ENCODE data around the gene LRRC32.
A peak's percentile ranks its signal among the peaks of the same experiment; 100 is the strongest.

LRRC32 gene

DNA sequence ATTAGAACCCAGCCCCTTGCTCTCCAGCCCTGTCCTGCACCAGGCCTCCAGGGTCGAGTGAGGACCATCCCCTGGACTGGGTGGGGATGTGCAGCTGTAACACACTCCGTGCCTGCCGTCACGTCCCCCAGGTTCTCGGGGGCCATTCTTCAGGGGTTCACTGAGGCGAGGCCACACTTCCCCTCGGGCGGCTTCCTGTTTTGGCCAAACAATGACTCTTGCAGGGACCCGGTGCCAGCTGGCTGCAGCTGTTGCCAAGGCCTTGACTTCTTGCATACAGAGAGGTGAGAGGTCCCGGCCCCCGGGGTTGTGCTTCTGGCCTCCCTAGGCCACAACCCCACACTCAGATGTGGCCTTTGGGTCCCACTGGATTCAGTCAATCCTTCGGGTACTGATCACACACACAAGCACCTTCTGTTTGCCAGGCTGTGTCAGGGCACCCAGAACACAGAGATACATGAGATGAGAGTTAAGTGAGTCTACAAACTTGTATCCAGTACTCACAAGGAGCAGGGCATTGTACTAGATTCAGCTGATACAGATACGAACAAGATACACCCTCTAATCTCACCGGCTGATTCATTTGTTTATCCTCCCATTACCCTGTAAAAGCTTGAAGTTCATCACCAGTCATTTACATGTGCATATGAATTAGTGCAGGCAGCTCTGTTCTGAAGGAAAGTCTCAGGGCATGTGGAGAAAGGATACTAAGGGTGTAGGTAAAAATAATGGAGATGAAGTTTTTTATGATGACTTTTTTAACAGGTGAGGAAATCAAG lies 32.9 kb downstream of the LRRC32 start:
- H3K4me3 ChIP-seq = no peak overlapping the region
- H3K27ac ChIP-seq = peak overlapping the region in 4 of 21 experiments; percentile 8 to 72 (median 16)

DNA sequence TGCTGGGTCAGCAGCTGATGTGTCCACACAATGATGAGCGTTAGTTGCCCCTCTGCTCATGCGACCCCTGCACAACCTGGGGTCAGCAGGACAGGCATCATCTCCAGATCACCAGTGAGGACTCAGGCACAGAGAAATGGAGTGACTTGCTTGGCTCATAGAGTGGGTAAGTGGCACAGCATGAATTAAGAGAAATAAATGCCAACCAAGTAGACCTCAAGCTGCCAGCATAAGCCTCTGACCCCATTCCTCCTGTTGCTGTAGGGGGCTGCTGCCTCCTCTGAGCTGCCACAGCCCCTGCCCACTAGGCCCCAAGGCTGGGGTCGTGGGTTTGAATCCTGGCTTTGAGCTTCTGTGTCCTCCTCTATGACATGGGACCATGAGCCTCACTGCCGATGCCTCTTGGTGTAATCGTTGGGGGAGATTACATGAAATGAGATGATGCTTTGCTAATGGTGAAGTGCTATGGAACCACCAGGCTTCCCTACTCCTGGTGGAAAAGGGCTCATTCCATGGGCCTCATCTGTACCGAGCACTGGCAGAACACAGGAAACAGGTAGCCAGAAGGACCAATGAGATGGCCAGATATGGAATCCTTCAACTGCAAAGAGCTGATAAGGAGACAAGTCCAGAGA lies 33.6 kb downstream of the LRRC32 start:
- Histone ChIP-seq H3K4me3 (no peak overlapping the region), H3K27ac (peak overlapping the region in 3 of 21 experiments; percentile 15 to 72 (median 16))

DNA sequence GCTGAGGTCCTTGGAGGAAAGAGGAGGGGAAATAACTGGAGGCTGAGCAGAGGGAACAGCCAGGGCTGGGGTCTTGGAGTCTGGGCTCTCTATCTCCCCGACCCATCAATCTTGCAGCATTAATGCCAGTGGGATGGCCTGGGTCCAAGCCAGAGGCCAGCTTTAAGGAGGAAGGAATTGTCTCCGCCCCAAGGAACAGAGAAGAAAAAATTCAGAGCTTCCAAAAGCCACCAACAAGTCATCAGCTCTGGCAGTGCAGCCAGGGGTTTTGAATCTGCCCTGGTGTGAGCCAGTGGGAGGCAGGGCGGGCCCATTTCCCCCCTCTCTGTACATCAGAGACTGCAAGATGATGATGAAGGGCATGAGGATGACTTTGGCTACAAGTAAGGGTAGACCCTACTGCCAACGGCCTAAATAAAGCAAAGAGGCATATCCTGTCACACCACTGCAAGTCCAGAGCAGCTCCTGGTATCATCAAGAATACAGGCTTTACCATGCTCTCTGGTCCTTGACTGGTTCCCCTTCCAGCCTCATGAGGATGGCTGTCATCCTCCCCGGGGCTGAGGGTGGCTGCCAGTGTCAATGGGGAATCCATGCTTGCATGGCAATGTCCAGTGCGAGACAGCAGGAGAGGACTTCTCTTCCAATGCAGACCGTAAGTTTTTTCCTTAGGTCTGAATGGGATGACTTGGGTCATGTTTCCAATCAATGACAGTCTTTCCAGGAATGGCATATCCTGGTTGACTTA lies 34.4 kb downstream of the LRRC32 start:
- H3K27ac ChIP-seq = no peak overlapping the region

DNA sequence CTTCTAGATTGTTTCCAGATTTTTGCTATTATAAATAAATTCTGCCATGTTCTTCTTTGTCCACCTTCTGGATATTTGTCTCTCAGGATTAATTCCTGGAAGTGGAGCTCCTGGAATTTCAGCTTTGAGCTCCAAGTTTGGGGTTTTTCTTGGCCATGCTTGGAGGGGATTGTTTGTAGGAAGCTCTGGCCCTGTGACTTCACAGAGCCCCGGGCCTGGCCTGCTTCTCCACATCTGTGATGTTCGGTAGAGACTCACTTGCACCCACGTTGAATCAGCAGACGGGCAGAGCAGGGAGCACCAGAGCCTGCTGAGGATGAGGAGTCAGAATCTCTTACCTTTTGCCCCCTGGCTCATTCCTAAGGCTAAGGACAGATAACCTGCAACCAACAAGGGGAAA lies 35.7 kb downstream of the LRRC32 start:
- H3K4me3 ChIP-seq = no peak overlapping the region
- H3K27ac ChIP-seq = no peak overlapping the region

More for the DNA sequence above, 34.4 kb downstream of the LRRC32 start:
- H3K4me3 ChIP-seq = no peak overlapping the region

DNA sequence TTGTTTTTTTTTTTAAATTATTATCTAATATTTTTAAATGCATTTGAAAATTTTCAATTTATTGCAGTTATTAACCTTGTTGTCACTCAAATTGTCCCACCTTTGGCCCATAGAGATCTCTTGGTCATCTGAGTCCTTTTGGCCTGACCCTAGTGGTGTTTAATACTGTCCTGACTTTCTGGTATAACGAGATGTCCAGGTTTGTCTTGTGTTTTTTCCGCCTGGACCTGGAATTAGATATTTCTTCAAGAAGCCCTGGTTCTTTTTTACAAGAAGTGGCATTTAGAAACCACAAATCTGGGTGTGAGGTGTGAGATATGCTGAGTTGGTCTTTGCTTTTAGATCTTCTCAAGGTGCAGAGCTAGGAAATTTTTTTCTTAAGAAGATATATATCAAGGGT lies 38.1 kb downstream of the LRRC32 start:
- no peak overlapping the region for H3K4me3 ChIP-seq
- H3K27ac ChIP-seq = no peak overlapping the region

DNA sequence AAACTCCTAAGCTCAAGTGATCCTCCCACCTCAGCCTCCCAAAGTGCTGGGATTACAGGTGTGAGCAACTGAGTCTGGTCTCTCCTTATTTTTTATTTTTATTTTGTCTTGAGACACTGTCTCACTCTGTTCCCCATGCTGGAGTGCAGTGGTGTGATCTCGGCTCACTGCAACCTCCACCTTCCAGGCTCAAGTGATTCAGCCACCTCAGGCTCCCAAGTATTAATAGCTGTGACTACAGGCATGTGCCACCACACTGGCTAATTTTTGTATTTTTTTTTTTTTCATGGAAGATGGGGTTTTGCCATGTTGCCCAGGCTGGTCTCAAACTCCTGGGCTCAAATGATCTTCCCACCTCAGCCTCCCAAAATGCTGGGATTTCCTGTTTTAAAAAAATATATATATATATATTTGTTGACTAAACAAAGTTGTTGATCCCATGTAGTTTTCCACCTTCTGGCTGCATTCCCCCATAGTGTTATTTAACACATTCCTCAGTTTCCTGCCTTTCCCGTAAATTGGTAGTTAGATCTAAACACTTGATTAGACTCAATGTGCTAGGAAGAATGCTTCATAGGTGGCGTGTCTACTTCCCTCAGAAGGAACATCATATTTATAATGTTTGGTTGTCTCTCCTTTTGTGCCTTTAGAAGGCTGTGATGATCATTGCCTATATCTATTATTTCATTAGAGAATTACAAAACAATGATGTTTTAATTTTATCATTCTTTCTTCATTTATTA lies 38.8 kb downstream of the LRRC32 start:
- H3K27ac ChIP-seq = peak overlapping the region in 7 of 21 experiments; percentile 14 to 92 (median 30)
- H3K4me3 ChIP-seq = no peak overlapping the region

DNA sequence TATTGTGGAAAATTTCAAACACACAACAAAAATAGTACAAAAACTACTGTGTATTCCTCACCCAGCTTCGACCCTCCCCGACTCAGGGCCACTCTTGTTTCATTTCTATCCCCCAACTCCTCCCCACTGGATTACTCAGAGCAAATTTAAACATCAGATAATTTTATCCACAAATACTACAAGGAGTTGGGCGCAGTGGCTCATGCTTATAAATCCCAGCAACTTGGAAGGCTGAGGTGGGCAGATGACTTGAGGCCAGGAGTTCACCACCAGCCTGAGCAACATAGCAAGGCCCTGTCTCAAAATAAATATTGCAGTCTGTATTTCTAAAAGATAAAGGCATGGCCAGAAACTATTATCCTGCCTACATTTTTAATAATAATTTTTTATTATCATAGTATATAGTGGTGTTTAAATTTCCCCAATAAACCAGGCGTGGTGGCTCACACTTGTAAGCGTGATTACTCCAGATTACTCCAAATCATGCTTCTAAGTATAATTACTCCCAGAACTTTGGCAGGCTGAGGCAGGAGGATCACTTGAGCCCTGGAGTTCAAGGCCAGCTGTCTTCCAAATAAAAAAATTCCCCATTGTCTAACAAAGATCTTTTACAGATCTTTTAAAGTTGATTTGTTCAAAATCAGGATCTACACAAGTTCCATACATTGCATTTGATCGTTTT lies 39.8 kb downstream of the LRRC32 start:
- peak overlapping the region in 13 of 21 experiments; percentile 41 to 95 (median 72) for H3K27ac ChIP-seq

DNA sequence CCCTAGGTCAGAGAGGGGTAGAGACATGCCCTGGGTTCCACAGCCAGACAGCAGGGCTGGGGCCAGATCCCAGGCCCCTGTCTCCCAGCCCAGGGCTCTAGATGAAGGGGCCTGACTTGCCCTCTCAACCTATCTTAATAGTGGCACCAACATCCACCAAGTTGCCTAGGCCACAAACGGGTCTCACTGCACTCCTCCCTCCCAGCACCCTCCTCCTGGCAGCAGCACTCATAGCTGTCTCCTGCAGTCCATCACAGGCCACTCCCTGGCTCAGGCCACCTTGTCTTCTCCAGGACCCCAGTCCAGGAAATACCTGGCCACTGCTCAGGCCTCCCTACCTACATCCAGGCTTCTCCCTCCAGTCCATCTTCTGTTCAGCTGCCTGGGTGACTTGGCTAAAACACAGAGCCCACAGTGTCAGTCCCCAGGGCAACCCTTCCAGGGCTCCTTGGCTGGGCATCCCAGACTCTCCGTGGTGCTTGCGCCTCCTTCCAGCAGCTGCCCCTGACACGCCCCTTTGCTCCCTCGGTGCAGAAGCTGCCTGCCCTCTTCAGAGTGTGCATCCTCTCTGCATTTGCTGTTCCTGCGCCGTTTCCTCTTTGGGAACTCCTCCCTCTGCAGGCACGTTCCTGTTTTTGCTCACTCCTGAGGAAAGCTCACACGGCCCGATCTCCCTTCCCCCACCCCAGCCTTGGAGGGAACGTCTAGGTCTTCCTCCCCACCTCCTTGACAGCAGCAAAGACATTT lies 40.5 kb downstream of the LRRC32 start:
- peak overlapping the region in 19 of 21 experiments; percentile 14 to 95 (median 68) for H3K27ac ChIP-seq
- no peak overlapping the region for H3K4me3 ChIP-seq

More for the DNA sequence above, 39.8 kb downstream of the LRRC32 start:
- no peak overlapping the region for H3K4me3 ChIP-seq

DNA sequence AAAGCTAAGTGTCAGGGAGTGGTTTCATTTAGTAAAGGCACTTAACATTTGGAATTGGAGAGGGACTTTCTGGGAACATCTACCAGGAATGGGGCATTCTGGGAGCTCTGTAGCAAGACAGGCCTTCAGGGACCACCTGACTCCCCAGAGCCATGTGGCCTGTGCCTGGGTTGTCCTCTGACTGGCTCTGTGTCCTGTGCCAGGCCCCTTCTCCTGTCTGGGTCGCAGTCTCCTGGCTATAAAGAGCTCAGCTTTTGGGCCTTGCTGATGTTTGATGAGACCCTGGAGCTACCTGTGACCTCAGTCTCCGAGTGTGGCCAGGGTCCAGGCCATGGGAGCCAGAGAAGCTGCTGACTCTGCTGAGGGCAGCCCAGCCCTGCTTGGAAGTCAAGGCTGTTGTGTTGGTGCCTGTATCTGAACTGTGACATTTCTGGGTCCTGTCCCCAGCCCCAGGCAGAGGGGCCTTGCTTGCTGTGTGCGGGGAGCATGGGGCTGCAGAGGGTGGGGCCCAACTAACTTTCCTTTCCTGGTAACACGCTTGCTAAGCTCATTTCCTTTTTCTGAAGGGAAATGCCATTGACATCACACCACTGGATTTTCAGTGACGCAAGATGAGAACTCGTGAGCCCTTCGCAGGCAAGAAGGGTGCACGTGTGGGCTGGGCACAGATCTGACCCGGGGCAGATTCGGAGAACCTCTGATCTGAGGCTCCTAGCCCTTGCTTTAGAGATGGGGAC lies 41.3 kb downstream of the LRRC32 start:
- Histone ChIP-seq H3K27ac (peak overlapping the region in 19 of 21 experiments; percentile 14 to 95 (median 72)), H3K4me3 (no peak overlapping the region)

DNA sequence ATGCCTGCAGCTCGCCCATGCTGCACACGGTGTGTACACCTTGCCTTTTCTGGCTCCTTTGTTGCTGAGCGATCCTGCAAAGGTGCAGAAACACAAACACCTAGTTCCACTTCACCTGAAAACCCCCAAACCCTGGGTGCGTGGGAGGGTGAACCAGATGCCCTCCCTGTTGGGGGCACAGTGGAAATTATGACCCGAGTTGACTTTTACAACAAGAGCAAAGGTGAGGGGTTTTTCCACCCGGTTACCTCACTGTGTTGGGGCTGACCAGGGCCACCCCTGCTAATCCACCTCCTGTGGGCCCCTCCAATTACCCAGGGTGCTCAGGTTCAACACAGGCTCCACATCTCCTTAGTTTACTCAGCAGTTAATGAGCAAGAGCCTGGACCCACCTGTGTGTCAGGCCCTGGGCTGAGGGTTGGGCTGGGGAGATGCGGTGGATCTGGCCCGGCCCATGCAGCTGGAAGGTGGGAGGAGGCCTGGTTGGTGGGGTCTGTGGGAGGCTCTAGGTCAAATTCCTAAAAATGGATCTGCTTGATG lies 42.1 kb downstream of the LRRC32 start:
- H3K27ac ChIP-seq = peak overlapping the region in 10 of 21 experiments; percentile 48 to 95 (median 82)
- no peak overlapping the region for H3K4me3 ChIP-seq

DNA sequence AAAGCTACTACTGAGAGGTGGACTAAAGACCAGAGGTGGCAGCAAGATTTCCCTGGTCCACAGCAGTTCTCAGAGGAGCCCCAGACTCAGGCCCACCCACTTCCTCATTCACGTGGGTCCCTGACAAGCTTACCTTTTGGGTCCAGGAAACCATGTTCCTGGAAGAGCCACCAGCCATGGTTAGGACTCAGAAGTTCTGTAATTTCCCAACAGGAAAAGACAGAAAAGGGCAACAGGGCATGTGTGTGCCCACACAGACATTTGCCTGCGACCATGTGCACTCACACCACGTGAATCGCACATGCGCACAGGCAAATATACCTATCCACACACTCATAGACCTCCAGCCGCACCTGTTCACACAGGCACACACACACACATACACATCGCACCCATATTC lies 42.9 kb downstream of the LRRC32 start:
- peak overlapping the region in 1 of 21 experiments; percentile 23 for H3K27ac ChIP-seq

DNA sequence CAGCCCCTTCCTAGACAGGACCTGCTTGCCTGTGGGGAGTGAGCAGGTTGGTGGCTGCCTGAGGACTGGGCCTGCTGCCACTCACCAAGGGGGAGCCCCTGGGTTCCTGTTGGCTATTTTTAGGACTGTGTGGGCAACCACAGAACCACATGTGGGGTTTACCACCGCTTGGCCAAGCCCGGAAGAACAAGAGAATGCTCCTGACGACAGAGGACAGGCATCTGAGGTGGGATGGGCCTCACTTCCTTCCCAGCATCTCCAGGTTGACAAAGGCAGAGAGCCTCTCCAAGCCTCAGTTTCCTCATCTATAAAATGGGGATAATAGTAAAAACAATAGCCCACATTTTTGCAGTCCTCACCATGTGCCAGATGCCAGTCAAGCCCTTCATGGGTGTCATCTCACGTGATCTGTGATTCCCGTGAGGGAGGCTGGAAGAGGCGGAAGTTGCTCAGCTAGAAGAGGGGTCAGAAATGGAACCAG lies 43.6 kb downstream of the LRRC32 start:
- H3K27ac ChIP-seq = peak overlapping the region in 1 of 21 experiments; percentile 13
- H3K4me3 ChIP-seq = no peak overlapping the region

More for the DNA sequence above, 42.9 kb downstream of the LRRC32 start:
- H3K4me3 ChIP-seq = no peak overlapping the region

DNA sequence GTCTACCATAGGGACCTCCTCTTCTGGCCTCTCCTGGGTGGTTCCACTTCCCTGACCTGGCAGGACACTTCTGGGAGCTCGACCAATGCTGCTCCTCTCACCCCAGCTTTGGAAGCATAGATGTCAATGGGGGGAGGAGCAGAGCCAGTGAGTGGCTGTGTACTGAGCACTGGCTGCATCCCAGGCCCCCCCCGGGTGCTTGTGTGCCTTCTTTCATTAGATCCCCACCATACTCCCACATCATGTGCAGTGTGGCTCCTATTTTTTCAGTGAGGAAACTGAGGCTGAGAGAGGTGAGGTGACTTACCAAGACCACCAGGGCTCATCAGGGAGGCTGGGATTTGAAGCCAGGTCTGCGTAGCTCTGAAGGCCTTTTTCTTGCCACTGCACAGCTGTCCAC lies 44.3 kb downstream of the LRRC32 start:
- H3K27ac ChIP-seq = no peak overlapping the region
- H3K4me3 ChIP-seq = no peak overlapping the region

DNA sequence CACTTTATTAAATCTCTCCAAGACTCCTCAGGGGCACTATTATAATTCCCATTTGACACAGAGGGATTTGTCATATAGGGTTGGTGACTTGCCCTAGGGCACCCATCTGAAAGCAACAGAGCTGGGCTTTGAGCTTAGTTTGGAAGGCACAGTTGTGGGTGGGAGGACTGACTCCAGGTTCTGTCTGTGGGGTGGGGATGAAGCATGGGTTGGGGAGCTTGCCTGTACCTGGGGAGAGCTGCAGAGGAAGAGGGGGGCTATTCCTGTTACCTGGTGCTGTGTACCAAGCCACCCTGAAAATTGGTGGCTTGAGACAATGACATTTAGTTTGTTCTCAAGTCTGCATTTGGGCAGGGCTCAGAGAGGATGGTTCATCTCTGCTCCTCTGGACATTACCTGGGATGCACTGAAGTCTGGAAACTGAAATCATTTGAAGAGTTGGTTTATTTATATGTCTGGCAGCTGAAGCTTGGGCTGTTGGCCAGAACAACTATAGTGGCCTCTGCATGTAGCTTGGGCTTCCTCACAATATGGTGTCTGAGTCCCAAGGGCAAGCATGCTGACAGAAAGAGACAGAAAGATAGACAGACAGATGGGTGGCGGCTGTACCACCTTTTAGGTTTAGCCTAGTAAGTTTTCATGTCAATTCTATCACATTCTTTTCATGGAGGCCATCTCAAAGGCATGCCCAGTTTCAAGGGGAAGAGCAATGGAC lies 44.9 kb downstream of the LRRC32 start:
- H3K4me3 ChIP-seq = no peak overlapping the region

DNA sequence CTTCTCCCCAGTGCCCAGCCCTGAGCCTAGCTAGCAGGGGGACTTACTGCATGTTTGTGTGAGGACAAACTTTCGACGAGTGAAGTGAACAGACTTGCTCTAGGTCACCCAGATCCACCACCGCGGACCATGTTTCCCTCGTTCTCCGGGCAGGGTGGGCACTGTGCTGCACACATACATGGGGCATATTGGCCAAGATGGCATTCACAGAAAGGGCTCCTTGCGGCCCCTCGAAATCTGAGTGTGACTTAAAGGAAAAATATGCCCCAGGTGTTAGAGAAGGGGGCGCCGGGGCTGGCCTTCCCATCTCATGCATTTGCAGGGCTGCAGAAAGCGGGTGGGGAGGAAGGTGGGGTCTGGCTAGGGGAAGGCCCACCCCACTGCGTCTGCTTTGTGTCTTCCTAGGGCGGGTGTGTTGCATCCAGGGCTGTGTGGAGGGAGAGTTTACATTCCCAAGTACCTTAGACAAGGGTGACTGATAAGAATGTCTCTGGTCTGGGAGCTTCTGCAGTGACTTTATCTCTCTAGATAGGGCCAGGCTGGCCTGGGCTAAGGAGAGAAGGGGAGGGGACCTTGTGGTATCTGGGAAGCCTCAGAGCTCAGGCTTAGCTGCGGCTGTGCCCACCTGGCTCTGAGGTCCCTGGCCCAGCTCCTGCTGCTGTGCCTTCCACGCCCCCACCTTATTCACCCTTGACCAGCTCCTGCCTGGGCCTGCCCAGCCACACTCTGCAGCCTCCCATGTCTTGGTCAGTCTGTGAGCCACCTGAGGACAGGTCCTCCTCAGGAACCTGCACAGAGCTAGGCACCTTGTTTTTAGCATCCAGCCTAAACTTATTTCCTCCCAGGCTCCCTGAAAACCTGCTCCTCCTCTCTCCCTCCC lies 45.8 kb downstream of the LRRC32 start:
- no peak overlapping the region for H3K27ac ChIP-seq
- no peak overlapping the region for H3K4me3 ChIP-seq

More for the DNA sequence above, 44.9 kb downstream of the LRRC32 start:
- no peak overlapping the region for H3K27ac ChIP-seq
